ENCODE measurements around the gene LCN6. TPM values are rescaled to one million over a fixed set of nuclear protein-coding genes. Genes with fewer than 3 reads are reported as not detected.

Gene LCN6
- total and polyA plus RNA-seq, 2 of the 4 experiments (the other 2 are of a cell fraction): not detected

- no peak overlapping the region for H2BK5ac ChIP-seq (ENCODE audit: low read depth, low read length, poor library complexity, severe bottlenecking)
- ChIA-PET CTCF (no interaction called here), POLR2A (ENCODE audit: unreplicated experiment) (no interaction called here)
- H3K4ac ChIP-seq (ENCODE audit: low read depth, low read length): no peak overlapping the region
- H3K23ac ChIP-seq (ENCODE audit: low read depth, low read length): no peak overlapping the region
- dilution Hi-C loops (cut with HindIII; ENCODE audit: low sequenced_read_pairs, unreplicated experiment) (no loop called here), in situ Hi-C loops (cut with MboI; ENCODE audit: low sequenced_read_pairs) (no loop called here), intact Hi-C loops (cut with micrococcal nuclease) (no loop called here)
- H2AK9ac ChIP-seq (replicated peaks; ENCODE audit: low read depth, low read length, poor library complexity): no peak overlapping the region
- no TSS peak for BruUV-seq (replicated peaks)
- H4K5ac ChIP-seq (ENCODE audit: low read depth, low read length): no peak overlapping the region
- H3K14ac ChIP-seq (replicated peaks; ENCODE audit: low read depth, low read length): no peak overlapping the region
- DNase-seq (no peak), ATAC-seq (ENCODE audit: low read depth) (no peak)
- peaks cover 7% of the 10 kb centered on the region for H3K27me3 ChIP-seq (ENCODE audit: control insufficient read depth, insufficient read depth, low read length)
- H2BK120ac ChIP-seq (ENCODE audit: low read depth, low read length): no peak overlapping the region
- no peak overlapping the region for H3K9ac ChIP-seq (ENCODE audit: low read depth, low read length)
- H3K36me3 ChIP-seq (ENCODE audit: control insufficient read depth, insufficient read depth, low read length): no peaks in the 10 kb centered on the region
- TF ChIP-seq CEBPB (IDR thresholded peaks at IDR 0.05; ENCODE audit: low read depth, low read length) (no peak), RFX5 (IDR thresholded peaks at IDR 0.05; ENCODE audit: low read depth, low read length) (no peak), MAZ (IDR thresholded peaks at IDR 0.05; ENCODE audit: borderline replicate concordance, low read depth, low read length) (no peak), RAD21 (IDR thresholded peaks at IDR 0.05; ENCODE audit: low read length) (no peak), CTCF (conservative IDR thresholded peaks at IDR 0.05; ENCODE audit: low read depth, low read length) (no peak), RCOR1 (IDR thresholded peaks at IDR 0.05; ENCODE audit: insufficient replicate concordance, low read length) (no peak), POLR2A (IDR thresholded peaks at IDR 0.05; ENCODE audit: low read depth, low read length) (no peak), FOS (IDR thresholded peaks at IDR 0.05; ENCODE audit: low read depth, low read length) (no peak)
- no peak overlapping the region for H3K27ac ChIP-seq (ENCODE audit: insufficient read depth, low read length)
- no peak overlapping the region for H2BK15ac ChIP-seq (ENCODE audit: low read depth, low read length)
- H3K56ac ChIP-seq (ENCODE audit: extremely low read depth, insufficient read depth, low read length): no peak overlapping the region
- no peaks in the 10 kb centered on the region for H3K4me1 ChIP-seq (ENCODE audit: control insufficient read depth, insufficient read depth, low read length)
- no peak overlapping the region for H3K4me2 ChIP-seq (ENCODE audit: low read depth, low read length)
- no peaks in the 10 kb centered on the region for H3K79me1 ChIP-seq (ENCODE audit: low read depth in 1 of 2, low read length in 2 of 2)
- no peak overlapping the region for H2BK20ac ChIP-seq (ENCODE audit: low read depth, low read length)
- no peak overlapping the region for H3K4me3 ChIP-seq (ENCODE audit: insufficient read depth, low read depth, low read length)
- no peaks in the 10 kb centered on the region for H3K9me1 ChIP-seq (ENCODE audit: insufficient read depth, low read length)
- H3K9me3 ChIP-seq (ENCODE audit: control insufficient read depth, insufficient read depth, low read length): no peaks in the 10 kb centered on the region
- H3K18ac ChIP-seq (ENCODE audit: low read depth, low read length): no peak overlapping the region
- no peaks in the 10 kb centered on the region for H4K20me1 ChIP-seq (ENCODE audit: insufficient read depth, low read length)
- H4K8ac ChIP-seq (ENCODE audit: low read depth in 2 of 2, low read length in 2 of 2): no peak overlapping the region
- H4K91ac ChIP-seq (ENCODE audit: insufficient read depth, low read depth, low read length): no peak overlapping the region
- H2AFZ ChIP-seq (replicated peaks; ENCODE audit: low read length, poor library complexity): no peak overlapping the region
- no peak overlapping the region for H2AK5ac ChIP-seq (ENCODE audit: low read depth, low read length)
- WGBS, 2 experiments (ENCODE audit: extremely low coverage in 2 of 2, insufficient read length in 1 of 2): 73% methylated on average over 8 of the region's 14 CpGs; no CpG with 5 or more reads in 1 of the 2 experiments
These were observed 15.3 kb upstream of the LCN6 start for GRCh38 chr9:136763649-136764035.

Data from IMR-90 (cell line).